Fibroblast of peridontal ligament (primary cell): Measurements from ENCODE around the gene MYO1B.
A peak's percentile ranks its signal among the peaks of the same experiment; 100 is the strongest.

Source experiments
- DNase-seq: peaks from one replicate; pipeline ENCODE4 v3.0.0-alpha.2; 2010; ENCODE audit errors: extremely low read depth

MYO1B gene

GRCh38 chr2:191245046-191245868 lies at the start of gene MYO1B:
Gene MYO1B, plus strand, starts transcription at chr2:191245404. Its CDS starts 31,492 bp downstream, at chr2:191276896.
- DNase-seq = peak; percentile 51

- DNase-seq = no peak
These were observed 48.1 kb upstream of the MYO1B start for GRCh38 chr2:191197096-191197495.

GRCh38 chr2:191198271-191198670 lies 46.9 kb upstream of the MYO1B start:
- no peak for DNase-seq

GRCh38 chr2:191199929-191200512 lies 45.2 kb upstream of the MYO1B start:
- no peak for DNase-seq

GRCh38 chr2:191200910-191201309 lies 44.3 kb upstream of the MYO1B start:
- DNase-seq = no peak

GRCh38 chr2:191202209-191202721 lies 42.9 kb upstream of the MYO1B start:
- peak; percentile 89 for DNase-seq

GRCh38 chr2:191202881-191203397 lies 42.3 kb upstream of the MYO1B start:
- peak; percentile 86 for DNase-seq

GRCh38 chr2:191204433-191204832 lies 40.8 kb upstream of the MYO1B start:
- DNase-seq = no peak

- DNase-seq = no peak
These were observed 38.4 kb upstream of the MYO1B start for GRCh38 chr2:191206613-191207471.

GRCh38 chr2:191209340-191209739 lies 35.9 kb upstream of the MYO1B start:
- DNase-seq = peak; percentile 51

- no peak for DNase-seq
These were observed 33.1 kb upstream of the MYO1B start for GRCh38 chr2:191212119-191212518.

- DNase-seq = peak; percentile 36
These were observed 31.9 kb upstream of the MYO1B start for GRCh38 chr2:191213333-191213732.

- no peak for DNase-seq
These were observed 30.0 kb upstream of the MYO1B start for GRCh38 chr2:191215230-191215629.

GRCh38 chr2:191215666-191216065 lies 29.5 kb upstream of the MYO1B start:
- peak; percentile 31 for DNase-seq

GRCh38 chr2:191217580-191217979 lies 27.6 kb upstream of the MYO1B start:
- peak; percentile 69 for DNase-seq

GRCh38 chr2:191218292-191218898 lies 26.8 kb upstream of the MYO1B start:
- peak; percentile 81 for DNase-seq

- DNase-seq = no peak
These were observed 24.5 kb upstream of the MYO1B start for GRCh38 chr2:191220671-191221070.

- DNase-seq = no peak
These were observed 23.5 kb upstream of the MYO1B start for GRCh38 chr2:191221666-191222065.

GRCh38 chr2:191222507-191222906 lies 22.7 kb upstream of the MYO1B start:
- DNase-seq = peak; percentile 89

- DNase-seq = peak; percentile 57
These were observed 22.3 kb upstream of the MYO1B start for GRCh38 chr2:191222952-191223351.

- no peak for DNase-seq
These were observed 20.1 kb upstream of the MYO1B start for GRCh38 chr2:191225126-191225525.
